Testis (tissue), 3 donors: ENCODE data around the gene HLA-A. TPM values are rescaled to one million over a fixed set of nuclear protein-coding genes. Genes with fewer than 3 reads are reported as not detected.

Experiments used
- DNase-seq: peaks from one replicate; pipeline ENCODE4 v3.0.0-alpha.2; 2019
- H3K27ac ChIP-seq, 2 donors: fragments of 200-600 bp; sonication (generic); one replicate each; pipeline ENCODE4 v1.5.1; 2019
- H3K27me3 ChIP-seq: fragments of 200-600 bp; sonication (generic); one replicate; pipeline ENCODE4 v1.5.1; 2019
- H3K36me3 ChIP-seq: fragments of 200-600 bp; sonication (generic); one replicate; pipeline ENCODE4 v1.5.1; 2017; ENCODE audit warnings: low read depth; ENCODE audit errors: missing control alignments
- H3K4me1 ChIP-seq: fragments of 200-600 bp; sonication (generic); one replicate; pipeline ENCODE4 v1.5.1; 2019
- H3K4me3 ChIP-seq, 2 donors: fragments of 200-600 bp; sonication (generic); one replicate each; pipeline ENCODE4 v1.5.1; 2017 to 2019
- H3K9me3 ChIP-seq: fragments of 200-600 bp; sonication (generic); one replicate; pipeline ENCODE4 v1.5.1; 2017
- POLR2A ChIP-seq: fragments of 450-650 bp; IDR thresholded peaks from one replicate; pipeline ENCODE4 v1.6.1; 2017; ENCODE audit warnings: antibody characterized with exemption, mild to moderate bottlenecking, moderate library complexity
- WGBS, 2 donors: methylation state at CpG; one replicate each; pipeline ENCODE4 v1.1.5; 2018; 5-methylcytosine and 5-hydroxymethylcytosine counted together
- intact Hi-C: fragments of 100-400 bp; cut with DNase I; formaldehyde crosslinking; loops from one replicate; pipeline ENCODE4 v1.15.1; 2023; ENCODE audit warnings: low total_unique reads
- polyA plus RNA-seq: library from polyadenylated mRNA; stranded (reverse); fragments of 350-450 nt; fragmentation: Illumina TruSeq; extraction: RNeasy Lipid Tissue Mini Kit (QIAGEN cat#74804); gene quantifications from one replicate; pipeline ENCODE4 v1.2.3, GENCODE V29; 2014; ENCODE audit warnings: low read depth, low replicate concordance; ENCODE audit not compliant: insufficient read depth
- total RNA-seq, 2 donors: library from RNA; depleted of rRNA; stranded (reverse); fragments of >200 nt; gene quantifications; one replicate each; pipeline ENCODE4 v1.2.3, GENCODE V29; 2016
- TF ChIP-seq, protein P1 (sequence below), 3 experiments: fragments of 450-650 bp in 2 of 3; fragments of 200-600 bp in 1 of 3; sonication (generic) in 1 of 3; IDR thresholded peaks; one replicate each; pipeline ENCODE4 v1.5.1; 2016 to 2019; ENCODE audit warnings: antibody characterized with exemption in 3 of 3, mild to moderate bottlenecking in 2 of 3, moderate library complexity in 1 of 3

The HLA-A gene
- total and polyA plus RNA-seq, 3 donors from 2014 or later, result 282 to 586 (median 504) TPM

DNA sequence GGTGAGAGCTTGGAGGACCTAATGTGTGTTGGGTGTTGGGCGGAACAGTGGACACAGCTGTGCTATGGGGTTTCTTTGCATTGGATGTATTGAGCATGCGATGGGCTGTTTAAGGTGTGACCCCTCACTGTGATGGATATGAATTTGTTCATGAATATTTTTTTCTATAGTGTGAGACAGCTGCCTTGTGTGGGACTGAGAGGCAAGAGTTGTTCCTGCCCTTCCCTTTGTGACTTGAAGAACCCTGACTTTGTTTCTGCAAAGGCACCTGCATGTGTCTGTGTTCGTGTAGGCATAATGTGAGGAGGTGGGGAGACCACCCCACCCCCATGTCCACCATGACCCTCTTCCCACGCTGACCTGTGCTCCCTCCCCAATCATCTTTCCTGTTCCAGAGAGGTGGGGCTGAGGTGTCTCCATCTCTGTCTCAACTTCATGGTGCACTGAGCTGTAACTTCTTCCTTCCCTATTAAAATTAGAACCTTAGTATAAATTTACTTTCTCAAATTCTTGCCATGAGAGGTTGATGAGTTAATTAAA is 3.0 kb downstream of the HLA-A start:
- peaks cover 8% of the 10 kb centered on the region for H3K4me1 ChIP-seq
- no peaks in the 10 kb centered on the region for H3K9me3 ChIP-seq
- no peak overlapping the region for H3K4me3 ChIP-seq
- no peaks in the 10 kb centered on the region for H3K36me3 ChIP-seq
- 69 to 80% methylated on average over 4 of the region's 4 CpGs for WGBS, 2 donors
- no peak for DNase-seq
- no peaks in the 10 kb centered on the region for H3K27me3 ChIP-seq
- intact Hi-C loops, result no loop called here
- H3K27ac ChIP-seq, result no peak overlapping the region
- TF ChIP-seq, protein P1, sequence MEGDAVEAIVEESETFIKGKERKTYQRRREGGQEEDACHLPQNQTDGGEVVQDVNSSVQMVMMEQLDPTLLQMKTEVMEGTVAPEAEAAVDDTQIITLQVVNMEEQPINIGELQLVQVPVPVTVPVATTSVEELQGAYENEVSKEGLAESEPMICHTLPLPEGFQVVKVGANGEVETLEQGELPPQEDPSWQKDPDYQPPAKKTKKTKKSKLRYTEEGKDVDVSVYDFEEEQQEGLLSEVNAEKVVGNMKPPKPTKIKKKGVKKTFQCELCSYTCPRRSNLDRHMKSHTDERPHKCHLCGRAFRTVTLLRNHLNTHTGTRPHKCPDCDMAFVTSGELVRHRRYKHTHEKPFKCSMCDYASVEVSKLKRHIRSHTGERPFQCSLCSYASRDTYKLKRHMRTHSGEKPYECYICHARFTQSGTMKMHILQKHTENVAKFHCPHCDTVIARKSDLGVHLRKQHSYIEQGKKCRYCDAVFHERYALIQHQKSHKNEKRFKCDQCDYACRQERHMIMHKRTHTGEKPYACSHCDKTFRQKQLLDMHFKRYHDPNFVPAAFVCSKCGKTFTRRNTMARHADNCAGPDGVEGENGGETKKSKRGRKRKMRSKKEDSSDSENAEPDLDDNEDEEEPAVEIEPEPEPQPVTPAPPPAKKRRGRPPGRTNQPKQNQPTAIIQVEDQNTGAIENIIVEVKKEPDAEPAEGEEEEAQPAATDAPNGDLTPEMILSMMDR (IDR thresholded peaks at IDR 0.05), result no peak
- TF ChIP-seq POLR2A, result no peak

DNA sequence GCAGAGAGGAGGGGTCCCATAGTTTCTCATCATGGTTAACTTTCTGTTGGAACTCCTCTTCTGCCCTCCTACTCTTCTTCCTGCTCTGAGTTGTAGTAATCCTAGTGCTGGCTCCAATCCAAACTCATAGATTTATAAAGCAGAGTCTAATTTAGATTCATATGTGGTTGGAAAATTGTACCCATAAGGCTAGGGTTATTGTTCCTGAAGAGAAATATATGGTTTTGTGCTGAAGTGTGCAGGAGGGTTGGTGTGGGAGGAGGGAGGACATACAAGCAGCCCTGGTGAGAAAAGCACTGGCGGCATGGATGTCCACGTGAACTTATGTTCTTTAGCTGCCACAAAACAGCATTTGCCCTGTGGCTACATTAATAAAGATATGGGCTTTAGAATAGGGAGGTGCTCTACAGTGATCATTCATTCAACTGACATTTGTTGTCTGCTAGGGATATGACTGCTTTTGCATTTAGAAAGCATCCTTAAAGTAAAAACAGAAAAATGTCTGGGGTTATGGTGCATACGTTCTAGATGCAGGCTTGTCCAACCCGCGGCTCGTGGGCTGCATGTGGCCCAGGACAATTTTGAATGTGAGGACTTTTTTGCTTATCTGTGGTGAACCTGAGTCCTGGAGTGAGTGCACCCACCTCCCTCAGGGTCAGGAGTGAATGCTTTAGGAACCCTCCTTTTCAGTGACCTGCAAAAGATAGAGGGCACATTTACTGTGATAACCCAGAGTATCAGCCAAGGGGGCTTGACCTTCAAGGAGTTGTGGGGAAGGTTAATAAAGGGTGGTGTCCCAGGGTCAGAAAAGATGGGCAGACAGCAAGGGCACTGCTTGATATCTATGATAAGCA is 4.1 kb downstream of the HLA-A start:
- Histone ChIP-seq H3K4me3 (no peak overlapping the region), H3K36me3 (no peaks in the 10 kb centered on the region), H3K27me3 (no peaks in the 10 kb centered on the region), H3K9me3 (no peaks in the 10 kb centered on the region), H3K4me1 (peaks cover 4% of the 10 kb centered on the region), H3K27ac (no peak overlapping the region)
- no peak for DNase-seq
- intact Hi-C loops, result no loop called here
- WGBS, 2 donors, result 81 to 85% methylated on average over 6 of the region's 6 CpGs
- TF ChIP-seq, protein P1 (IDR thresholded peaks at IDR 0.05), result no peak
- TF ChIP-seq POLR2A, result no peak

DNA sequence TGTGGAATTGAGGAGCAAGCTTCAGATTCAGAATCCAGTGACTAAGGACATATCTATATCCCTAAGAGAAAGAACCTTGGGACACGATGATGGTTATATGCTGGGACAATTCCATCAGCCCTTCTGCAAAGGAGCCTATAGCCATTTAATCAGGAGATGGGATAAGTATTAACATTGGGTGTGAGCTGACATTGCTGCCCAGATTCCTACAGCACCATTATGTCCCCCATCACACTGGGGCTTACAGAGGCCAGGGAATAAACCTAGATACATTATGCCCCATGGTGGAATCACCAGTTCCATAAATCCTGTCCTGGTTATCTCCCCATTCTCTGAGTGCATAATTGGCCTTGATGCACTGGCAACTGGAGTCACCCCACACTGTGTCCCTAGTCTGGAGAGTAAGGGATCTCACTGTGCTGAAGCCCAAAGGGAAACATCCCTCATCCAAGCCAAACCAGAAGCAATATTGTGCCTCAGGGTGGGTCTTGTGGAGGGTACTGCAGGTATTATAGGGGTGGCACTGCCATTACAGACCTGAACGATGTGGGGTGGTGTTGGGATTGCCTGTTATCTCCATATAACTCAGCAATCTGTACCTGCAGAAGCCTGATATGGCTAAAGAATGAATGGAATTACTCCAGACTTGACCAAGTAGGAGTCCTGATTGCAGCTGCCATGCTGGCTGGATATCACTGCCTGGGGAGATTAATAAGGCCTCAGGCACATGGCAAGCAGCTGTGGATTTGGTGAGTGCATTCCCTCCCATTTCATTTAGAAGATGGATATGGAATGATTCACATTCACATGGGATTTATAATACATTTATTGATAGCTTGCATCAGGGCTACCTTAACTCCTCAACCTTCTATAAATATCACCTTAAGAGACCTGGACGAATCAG is 5.0 kb downstream of the HLA-A start:
- Histone ChIP-seq H3K4me3 (no peak overlapping the region), H3K9me3 (no peaks in the 10 kb centered on the region), H3K36me3 (no peaks in the 10 kb centered on the region), H3K27ac (no peak overlapping the region), H3K4me1 (peaks cover 4% of the 10 kb centered on the region), H3K27me3 (no peaks in the 10 kb centered on the region)
- intact Hi-C loops, result no loop called here
- TF ChIP-seq POLR2A, result no peak
- TF ChIP-seq, protein P1 (IDR thresholded peaks at IDR 0.05), result no peak
- no peak for DNase-seq
- 56 to 67% methylated on average over 3 of the region's 3 CpGs for WGBS, 2 donors

DNA sequence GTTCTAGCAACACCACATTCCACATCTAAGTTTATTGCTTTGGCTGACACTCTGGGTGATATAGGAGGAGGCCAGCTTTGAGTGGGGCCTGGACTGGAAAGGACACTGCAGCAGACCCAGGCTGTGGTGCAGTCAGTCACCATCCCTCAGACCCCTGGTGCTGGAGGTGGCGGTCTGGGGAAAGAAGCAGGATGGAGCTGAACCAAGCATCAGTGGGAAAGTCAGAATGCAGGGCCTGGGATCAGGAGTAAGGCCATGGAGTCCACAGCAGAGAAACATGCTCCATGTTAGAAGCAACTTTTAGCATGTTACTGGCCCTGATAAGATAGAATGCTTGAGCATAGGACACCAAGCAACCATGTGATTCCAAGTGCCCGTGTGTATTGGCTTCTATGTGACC is 5.9 kb downstream of the HLA-A start:
- Histone ChIP-seq H3K4me1 (peaks cover 4% of the 10 kb centered on the region), H3K36me3 (no peaks in the 10 kb centered on the region), H3K27me3 (no peaks in the 10 kb centered on the region), H3K27ac (no peak overlapping the region), H3K4me3 (no peak overlapping the region), H3K9me3 (no peaks in the 10 kb centered on the region)
- intact Hi-C loops, result no loop called here
- WGBS, 2 donors, result 90 to 98% methylated on average over 1 to 2 of the region's 2 CpGs
- TF ChIP-seq, protein P1 (IDR thresholded peaks at IDR 0.05), result no peak
- TF ChIP-seq POLR2A, result no peak
- DNase-seq, result no peak
